ENCODE results near the gene C4orf46.

The C4orf46 gene

GRCh38 chr4:158649111-158649680 is 22.5 kb downstream of the C4orf46 start:
- DNase-seq: no peak

GRCh38 chr4:158644760-158645159 is 26.9 kb downstream of the C4orf46 start:
- DNase-seq: no peak

GRCh38 chr4:158644356-158644755 is 27.3 kb downstream of the C4orf46 start:
- DNase-seq: no peak

GRCh38 chr4:158636619-158637018 is 35.1 kb downstream of the C4orf46 start:
- DNase-seq: no peak

- DNase-seq: no peak
Measured at GRCh38 chr4:158630893-158631292, 40.8 kb downstream of the C4orf46 start.

- DNase-seq: no peak
Measured at GRCh38 chr4:158625544-158625943, 46.1 kb downstream of the C4orf46 start.

- DNase-seq: no peak
Measured at GRCh38 chr4:158624889-158625478, 46.7 kb downstream of the C4orf46 start.

GRCh38 chr4:158622251-158622650 is 49.4 kb downstream of the C4orf46 start:
- no peak for DNase-seq

GRCh38 chr4:158621729-158622128 is 50.0 kb downstream of the C4orf46 start:
- no peak for DNase-seq

GRCh38 chr4:158617956-158618355 is 53.7 kb downstream of the C4orf46 start:
- no peak for DNase-seq
